Activated effector memory CD4-positive, alpha-beta T cell treated with anti-CD3 and anti-CD28 coated beads, Interleukin-2, amount 50 U/mL, for 16 hours (primary cell): ENCODE results near the gene LAYN.

ENCODE experiments used
- DNase-seq: peaks from one replicate; pipeline ENCODE4 v3.0.0-alpha.2; 2020

LAYN gene

DNA sequence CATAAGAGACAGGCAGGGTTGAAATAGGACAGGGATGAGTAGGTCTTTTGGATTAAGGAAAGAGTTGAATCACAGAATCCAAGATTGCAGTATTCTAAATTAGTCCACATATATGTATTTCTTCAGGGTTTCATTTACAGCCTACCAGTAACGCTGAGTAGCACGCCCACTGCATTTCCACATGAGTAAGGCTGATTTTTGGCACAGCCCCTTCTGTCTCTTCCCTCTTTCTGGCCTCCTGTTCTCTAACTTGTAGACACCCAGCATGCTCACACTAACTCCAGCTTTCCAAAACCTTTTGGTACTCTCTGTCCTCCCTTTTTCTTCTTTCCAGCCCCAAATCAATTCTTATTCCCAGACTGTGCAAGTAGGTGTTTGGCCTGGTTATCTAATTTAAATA is 58.0 kb downstream of the LAYN start:
- DNase-seq = no peak

DNA sequence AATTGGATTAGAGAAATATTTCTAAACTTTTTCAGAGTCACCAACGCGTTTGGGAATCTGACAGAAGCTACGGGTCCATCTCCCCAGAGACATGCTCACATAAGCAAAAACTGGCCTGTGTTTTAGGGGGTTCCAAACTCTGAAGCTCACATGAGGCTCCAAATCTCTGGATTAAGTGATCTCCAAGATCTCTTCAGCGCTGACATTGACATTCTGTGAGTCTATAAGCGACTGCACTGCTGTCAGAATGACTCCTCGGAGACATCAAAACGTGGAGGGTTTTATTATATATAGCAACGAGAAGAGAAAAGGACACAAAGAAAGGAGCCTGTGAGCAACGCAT is 61.1 kb downstream of the LAYN start:
- DNase-seq = no peak

DNA sequence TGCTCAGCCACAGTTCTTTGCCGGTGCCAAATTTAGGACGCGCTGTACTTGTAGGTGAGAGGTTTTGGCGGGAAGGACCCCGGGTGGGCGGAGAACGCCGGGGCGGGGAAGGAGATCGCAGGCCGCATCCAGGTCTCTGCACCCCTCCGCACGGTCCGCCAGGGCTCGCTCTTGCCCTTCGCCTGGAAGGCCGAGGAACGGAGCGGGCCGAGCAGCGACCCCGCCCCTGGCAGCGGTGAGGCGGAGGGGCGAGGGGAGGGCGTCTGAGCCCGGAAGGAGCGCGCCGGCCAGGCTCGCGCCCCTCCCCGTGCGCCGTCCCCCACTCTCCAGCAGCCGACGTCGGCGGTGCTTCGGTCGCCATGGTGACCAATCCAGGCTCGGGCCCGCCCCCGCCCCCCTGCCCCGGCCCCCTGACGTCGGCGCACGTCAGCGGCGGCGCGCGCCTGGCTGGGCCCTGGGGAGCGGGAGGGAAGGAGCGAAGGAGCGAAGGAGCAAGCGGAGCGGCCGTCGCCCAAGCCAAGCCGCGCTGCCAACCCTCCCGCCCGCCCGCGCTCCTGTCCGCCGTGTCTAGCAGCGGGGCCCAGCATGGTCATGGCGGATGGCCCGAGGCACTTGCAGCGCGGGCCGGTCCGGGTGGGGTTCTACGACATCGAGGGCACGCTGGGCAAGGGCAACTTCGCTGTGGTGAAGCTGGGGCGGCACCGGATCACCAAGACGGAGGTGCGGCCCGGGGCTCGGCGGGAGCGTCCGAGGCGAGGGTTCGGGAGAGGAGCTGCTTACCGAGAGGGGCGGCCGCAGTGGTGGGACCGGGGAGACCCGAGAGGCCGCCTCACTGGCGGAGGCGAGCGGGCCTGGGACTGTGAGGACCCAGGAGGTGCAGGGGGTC is 61.7 kb downstream of the LAYN start, which contains the start of gene SIK2:
Gene SIK2 (plus strand): TSS at position 471 of the 886 bp plus-strand sequence. CDS start 115 bp downstream, at position 586.
- DNase-seq = peak; percentile 95

DNA sequence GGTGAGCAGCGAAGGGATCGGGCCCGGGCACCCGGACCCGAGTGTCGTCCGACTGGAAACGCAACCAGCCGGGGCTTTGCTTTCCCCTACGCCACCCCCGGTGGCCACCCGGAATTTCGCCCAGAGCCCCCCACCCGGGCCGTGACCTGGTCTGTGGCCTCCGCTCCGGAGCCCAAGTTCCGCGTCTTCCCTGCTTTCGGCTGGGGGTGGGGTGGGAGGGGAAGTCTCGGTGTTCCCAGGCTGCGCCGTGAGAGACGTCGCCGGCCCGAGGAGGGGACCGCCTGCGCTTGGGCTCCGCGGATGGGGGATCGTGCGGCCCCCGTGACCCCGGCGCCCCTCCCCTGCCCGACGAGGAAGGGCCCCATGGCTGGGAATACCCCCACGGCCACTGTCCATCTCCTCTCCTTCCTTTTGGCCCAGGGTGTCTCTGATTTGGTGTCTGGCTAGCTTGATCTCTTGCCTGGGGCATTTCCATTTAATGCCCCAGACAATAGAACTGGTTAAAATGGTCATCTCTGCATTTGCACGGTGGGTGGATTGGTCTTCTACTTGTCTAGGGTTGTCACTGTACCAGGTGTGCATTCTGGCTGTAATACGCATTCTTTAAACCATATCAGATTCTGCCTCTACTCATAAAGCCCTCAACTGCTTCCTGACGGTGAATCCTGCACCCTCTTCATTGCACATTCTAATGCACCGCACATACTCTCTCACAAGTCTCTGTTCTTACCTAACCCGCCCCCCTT is 62.5 kb downstream of the LAYN start:
- no peak for DNase-seq

DNA sequence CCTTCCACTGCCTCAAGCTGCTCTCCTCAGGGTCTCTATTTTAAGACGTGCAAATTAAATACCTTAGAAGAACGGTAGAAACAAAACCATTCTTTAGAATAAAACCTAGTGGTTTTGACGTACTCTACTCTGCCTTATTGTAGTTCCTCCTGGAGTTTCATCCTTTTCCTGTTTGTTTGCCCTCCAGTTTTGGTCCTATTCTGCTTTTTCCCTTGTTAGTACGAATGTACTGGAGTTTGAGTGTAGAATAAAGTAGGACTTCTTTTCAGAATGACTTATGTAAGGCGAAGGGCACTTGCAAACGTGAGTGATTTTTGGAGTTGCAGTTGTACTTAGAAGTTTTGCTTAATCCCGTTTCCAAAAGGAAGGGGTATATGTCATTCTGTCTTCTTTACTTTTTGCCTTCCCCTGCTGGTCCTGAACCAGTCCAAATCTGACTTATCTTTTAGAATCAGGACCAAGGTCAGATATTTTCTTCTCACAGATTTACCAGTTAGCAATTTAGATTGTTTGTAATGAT is 63.2 kb downstream of the LAYN start:
- DNase-seq = no peak

DNA sequence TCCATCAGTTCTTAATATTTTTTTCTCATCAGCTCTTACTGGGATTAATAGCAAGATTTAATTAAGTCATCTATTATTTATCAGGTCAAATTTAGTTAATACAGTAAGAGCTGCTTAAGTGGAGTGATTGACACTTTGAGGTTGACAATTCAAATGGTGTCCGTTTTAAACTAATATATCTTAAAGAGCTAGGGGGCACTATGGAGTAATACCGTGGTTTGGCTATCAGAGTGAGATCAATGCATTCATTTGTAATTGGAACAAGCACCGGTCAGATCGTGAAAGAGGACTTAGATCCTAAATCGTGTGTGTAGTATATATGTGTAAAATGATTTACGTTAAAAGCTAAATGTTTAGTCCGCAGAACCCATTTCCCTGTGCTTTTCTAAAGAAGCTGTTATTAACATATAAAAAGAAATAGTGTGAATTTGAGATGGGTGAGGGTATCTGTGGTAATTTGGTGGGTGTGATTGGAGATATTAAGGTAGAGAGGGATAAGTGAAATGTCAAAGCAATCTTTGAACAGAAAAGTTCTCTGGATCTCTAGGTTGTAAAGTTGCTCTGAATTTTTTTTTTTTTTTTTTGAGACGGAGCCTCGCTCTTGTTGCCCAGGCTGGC is 64.0 kb downstream of the LAYN start:
- DNase-seq = no peak

DNA sequence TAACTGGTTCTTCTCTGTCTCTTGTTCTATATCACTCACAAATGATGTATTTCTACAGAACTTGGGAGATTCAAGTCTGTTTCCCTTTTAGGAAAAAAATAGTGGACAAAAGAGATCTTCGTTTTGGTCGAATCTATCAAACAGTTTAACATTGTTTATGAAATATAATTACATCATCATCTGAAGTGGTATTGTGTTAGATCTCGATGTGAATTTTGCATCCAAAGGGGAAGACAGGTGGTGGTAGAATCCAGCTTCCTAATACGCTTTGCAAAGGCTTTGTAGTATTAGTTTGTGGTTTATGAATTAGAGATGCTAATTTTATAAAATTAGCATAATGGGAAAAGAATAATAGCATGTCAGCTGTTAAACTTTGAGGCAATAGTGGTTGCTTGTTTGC is 65.2 kb downstream of the LAYN start:
- no peak for DNase-seq

DNA sequence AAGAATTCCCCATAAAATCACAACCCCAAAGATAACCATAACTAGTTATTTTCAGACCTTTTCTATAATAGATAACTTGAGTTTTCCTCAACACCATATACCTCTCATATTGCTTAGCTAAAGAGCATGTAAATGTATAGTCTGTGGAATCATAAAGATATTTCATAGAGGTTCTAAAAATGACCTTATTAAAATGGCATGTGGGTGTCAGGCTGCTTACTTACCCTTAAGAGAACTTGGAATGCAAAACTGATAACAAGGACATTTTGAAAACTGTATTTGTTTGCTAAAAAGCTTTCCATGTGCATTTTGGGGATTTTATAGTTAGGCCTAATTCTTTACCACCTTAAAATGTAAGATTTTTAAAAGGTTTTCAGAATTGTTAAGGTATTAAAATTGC is 66.5 kb downstream of the LAYN start:
- DNase-seq = no peak

DNA sequence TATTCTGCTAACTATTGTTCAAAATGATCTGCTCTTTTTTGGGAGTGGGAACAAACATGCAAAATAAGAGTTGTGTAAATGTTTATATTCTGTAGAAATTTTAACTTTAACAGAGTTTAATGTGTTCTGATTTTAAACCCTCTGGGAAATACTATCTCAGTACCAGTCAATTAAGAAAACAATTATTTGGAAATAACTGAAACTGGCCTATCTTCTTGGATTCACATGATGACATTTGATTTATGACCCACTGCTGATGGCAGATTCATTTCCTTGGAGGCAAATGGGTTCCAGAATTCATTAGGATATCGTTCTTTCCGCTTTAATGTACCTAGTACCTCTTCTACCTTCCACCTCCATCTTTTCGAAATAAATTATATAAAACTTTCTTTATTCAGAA is 67.2 kb downstream of the LAYN start:
- no peak for DNase-seq
